ENCODE measurements around the gene NUDT14.

NUDT14 gene

DNA sequence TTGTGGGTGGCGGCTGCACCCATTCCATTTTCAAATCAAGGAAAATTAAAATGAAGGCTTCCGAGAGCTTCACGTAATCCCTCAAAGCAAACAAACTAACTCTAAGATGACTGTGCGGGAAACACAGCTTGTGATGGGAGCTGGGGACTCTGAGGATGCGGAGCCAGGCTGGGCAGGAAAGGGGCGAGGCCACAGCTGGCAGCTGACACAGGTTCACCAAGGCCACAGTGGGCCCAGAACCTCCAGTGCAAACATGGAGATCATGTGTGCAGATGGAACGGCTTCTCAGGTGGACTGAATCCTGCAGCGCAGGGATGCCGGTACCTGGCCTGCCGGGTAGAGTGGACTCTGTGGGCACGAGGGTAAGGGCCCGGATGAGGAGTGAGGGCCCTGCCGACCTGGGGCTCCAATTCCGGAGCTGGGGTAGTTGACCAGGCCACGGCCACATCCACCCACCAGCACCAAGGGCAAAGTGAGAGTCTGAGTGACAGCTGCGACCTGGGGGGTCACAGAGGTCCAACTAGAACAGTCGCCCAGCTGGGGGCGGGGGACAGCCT lies 48.1 kb upstream of the NUDT14 start:
- Histone ChIP-seq H3K4me1 (ENCODE audit: control insufficient read depth, insufficient read depth, low read length) (no peaks in the 10 kb centered on the region), H3K9me3 (ENCODE audit: control insufficient read depth, insufficient read depth, low read depth, low read length) (no peaks in the 10 kb centered on the region), H3K4me3 (ENCODE audit: low read depth, low read length) (no peak overlapping the region), H3K27ac (ENCODE audit: extremely low read depth, low read depth, low read length) (no peak overlapping the region), H3K36me3 (ENCODE audit: control insufficient read depth in 2 of 2, insufficient read depth in 1 of 2, low read length in 2 of 2) (peaks cover 5 to 29% of the 10 kb centered on the region in 2 experiments; a peak in 2 of 3 replicates)
- ChIA-PET CTCF (interaction anchor here (0.7 kb wide), 1 partner anchor 26 kb away, joined by 6 read pairs; no protein-coding TSS in a partner anchor), POLR2A (no interaction called here)
- TF ChIP-seq, protein P1, sequence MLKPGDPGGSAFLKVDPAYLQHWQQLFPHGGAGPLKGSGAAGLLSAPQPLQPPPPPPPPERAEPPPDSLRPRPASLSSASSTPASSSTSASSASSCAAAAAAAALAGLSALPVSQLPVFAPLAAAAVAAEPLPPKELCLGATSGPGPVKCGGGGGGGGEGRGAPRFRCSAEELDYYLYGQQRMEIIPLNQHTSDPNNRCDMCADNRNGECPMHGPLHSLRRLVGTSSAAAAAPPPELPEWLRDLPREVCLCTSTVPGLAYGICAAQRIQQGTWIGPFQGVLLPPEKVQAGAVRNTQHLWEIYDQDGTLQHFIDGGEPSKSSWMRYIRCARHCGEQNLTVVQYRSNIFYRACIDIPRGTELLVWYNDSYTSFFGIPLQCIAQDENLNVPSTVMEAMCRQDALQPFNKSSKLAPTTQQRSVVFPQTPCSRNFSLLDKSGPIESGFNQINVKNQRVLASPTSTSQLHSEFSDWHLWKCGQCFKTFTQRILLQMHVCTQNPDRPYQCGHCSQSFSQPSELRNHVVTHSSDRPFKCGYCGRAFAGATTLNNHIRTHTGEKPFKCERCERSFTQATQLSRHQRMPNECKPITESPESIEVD (tag by site-specific recombination; IDR thresholded peaks at IDR 0.05) = no peak
- no peak for TF ChIP-seq SCRT2 (tag by site-specific recombination; IDR thresholded peaks at IDR 0.05)
- TF ChIP-seq ZNF626 (tag by site-specific recombination; IDR thresholded peaks at IDR 0.05) = no peak
- TF ChIP-seq ZSCAN16 (tag by site-specific recombination; IDR thresholded peaks at IDR 0.05) = no peak
- TF ChIP-seq ZNF174 (tag by site-specific recombination; IDR thresholded peaks at IDR 0.05) = no peak
- no peak for TF ChIP-seq ZFP69B (tag by site-specific recombination; IDR thresholded peaks at IDR 0.05)
- no peak for TF ChIP-seq ZNF202 (tag by site-specific recombination; IDR thresholded peaks at IDR 0.05; ENCODE audit: borderline replicate concordance)
- TF ChIP-seq FEZF1 (tag by site-specific recombination; IDR thresholded peaks at IDR 0.05) = no peak
- no peak for TF ChIP-seq ZFHX2 (tag by site-specific recombination; conservative IDR thresholded peaks at IDR 0.05)
- TF ChIP-seq, protein P2, sequence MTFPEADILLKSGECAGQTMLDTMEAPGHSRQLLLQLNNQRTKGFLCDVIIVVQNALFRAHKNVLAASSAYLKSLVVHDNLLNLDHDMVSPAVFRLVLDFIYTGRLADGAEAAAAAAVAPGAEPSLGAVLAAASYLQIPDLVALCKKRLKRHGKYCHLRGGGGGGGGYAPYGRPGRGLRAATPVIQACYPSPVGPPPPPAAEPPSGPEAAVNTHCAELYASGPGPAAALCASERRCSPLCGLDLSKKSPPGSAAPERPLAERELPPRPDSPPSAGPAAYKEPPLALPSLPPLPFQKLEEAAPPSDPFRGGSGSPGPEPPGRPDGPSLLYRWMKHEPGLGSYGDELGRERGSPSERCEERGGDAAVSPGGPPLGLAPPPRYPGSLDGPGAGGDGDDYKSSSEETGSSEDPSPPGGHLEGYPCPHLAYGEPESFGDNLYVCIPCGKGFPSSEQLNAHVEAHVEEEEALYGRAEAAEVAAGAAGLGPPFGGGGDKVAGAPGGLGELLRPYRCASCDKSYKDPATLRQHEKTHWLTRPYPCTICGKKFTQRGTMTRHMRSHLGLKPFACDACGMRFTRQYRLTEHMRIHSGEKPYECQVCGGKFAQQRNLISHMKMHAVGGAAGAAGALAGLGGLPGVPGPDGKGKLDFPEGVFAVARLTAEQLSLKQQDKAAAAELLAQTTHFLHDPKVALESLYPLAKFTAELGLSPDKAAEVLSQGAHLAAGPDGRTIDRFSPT (tag by site-specific recombination; IDR thresholded peaks at IDR 0.05) = no peak
- TF ChIP-seq ZNF530 (tag by site-specific recombination; IDR thresholded peaks at IDR 0.05; ENCODE audit: low read depth) = no peak
- no peak for TF ChIP-seq ZNF701 (tag by site-specific recombination; IDR thresholded peaks at IDR 0.05)
- TF ChIP-seq GLI4 (tag by site-specific recombination; IDR thresholded peaks at IDR 0.05) = no peak
- TF ChIP-seq, protein P3, sequence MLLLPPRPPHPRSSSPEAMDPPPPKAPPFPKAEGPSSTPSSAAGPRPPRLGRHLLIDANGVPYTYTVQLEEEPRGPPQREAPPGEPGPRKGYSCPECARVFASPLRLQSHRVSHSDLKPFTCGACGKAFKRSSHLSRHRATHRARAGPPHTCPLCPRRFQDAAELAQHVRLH (tag by site-specific recombination; IDR thresholded peaks at IDR 0.05) = no peak
- TF ChIP-seq ZNF624 (tag by site-specific recombination; IDR thresholded peaks at IDR 0.05) = no peak
- no peak for TF ChIP-seq ZNF248 (tag by site-specific recombination; IDR thresholded peaks at IDR 0.05)
- no peak for TF ChIP-seq ZNF548 (tag by site-specific recombination; IDR thresholded peaks at IDR 0.05)
- no peak for TF ChIP-seq ZNF138 (tag by site-specific recombination; IDR thresholded peaks at IDR 0.05; ENCODE audit: borderline replicate concordance)
- TF ChIP-seq KLF7 (tag by site-specific recombination; IDR thresholded peaks at IDR 0.05; ENCODE audit: borderline replicate concordance) = no peak
- no peak for TF ChIP-seq HOXC10 (CRISPR knock-in tag; IDR thresholded peaks at IDR 0.05)

DNA sequence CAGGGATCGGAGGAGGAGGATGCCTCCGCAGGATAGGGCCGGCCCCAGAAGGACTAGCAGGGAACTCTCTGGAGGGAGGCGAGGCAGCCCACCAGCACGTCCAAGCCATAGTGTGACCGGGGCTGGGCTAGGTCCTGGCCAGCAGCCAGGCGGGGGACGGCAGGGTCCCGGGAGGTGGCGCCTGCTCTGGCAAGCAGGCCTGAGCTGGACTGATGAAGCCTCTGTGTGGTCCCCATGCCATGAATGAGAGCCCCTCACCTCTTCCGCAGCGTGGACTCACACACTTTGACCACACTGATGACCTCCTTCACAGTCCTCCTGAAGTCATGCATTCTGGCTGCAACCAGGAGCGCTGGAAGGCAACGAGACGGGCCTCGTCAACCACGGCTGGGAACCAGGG lies 47.5 kb upstream of the NUDT14 start:
- Histone ChIP-seq H3K4me1 (ENCODE audit: control insufficient read depth, insufficient read depth, low read length) (no peaks in the 10 kb centered on the region), H3K36me3 (ENCODE audit: control insufficient read depth in 2 of 2, insufficient read depth in 1 of 2, low read length in 2 of 2) (peaks cover 9 to 36% of the 10 kb centered on the region in 2 experiments; a peak in 2 of 3 replicates), H3K4me3 (ENCODE audit: low read depth, low read length) (no peak overlapping the region), H3K27ac (ENCODE audit: extremely low read depth, low read depth, low read length) (no peak overlapping the region), H3K9me3 (ENCODE audit: control insufficient read depth, insufficient read depth, low read depth, low read length) (no peaks in the 10 kb centered on the region)
- POLR2A ChIA-PET = interaction anchor here (0.6 kb wide), 1 partner anchor 8 kb away, joined by 3 read pairs; no protein-coding TSS in a partner anchor
- CTCF ChIA-PET = interaction anchor here (0.7 to 0.8 kb wide), 2 partner anchors 25 to 27 kb away, joined by 4 to 6 read pairs; no protein-coding TSS in a partner anchor
- TF ChIP-seq, protein P4, sequence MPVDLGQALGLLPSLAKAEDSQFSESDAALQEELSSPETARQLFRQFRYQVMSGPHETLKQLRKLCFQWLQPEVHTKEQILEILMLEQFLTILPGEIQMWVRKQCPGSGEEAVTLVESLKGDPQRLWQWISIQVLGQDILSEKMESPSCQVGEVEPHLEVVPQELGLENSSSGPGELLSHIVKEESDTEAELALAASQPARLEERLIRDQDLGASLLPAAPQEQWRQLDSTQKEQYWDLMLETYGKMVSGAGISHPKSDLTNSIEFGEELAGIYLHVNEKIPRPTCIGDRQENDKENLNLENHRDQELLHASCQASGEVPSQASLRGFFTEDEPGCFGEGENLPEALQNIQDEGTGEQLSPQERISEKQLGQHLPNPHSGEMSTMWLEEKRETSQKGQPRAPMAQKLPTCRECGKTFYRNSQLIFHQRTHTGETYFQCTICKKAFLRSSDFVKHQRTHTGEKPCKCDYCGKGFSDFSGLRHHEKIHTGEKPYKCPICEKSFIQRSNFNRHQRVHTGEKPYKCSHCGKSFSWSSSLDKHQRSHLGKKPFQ (tag by site-specific recombination; IDR thresholded peaks at IDR 0.05) = no peak
- TF ChIP-seq, protein P2 (tag by site-specific recombination; IDR thresholded peaks at IDR 0.05) = no peak
- no peak for TF ChIP-seq ZNF24 (tag by site-specific recombination; IDR thresholded peaks at IDR 0.05)
- TF ChIP-seq, protein P5, sequence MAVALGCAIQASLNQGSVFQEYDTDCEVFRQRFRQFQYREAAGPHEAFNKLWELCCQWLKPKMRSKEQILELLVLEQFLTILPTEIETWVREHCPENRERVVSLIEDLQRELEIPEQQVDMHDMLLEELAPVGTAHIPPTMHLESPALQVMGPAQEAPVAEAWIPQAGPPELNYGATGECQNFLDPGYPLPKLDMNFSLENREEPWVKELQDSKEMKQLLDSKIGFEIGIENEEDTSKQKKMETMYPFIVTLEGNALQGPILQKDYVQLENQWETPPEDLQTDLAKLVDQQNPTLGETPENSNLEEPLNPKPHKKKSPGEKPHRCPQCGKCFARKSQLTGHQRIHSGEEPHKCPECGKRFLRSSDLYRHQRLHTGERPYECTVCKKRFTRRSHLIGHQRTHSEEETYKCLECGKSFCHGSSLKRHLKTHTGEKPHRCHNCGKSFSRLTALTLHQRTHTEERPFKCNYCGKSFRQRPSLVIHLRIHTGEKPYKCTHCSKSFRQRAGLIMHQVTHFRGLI (tag by site-specific recombination; IDR thresholded peaks at IDR 0.05) = peak; percentile 75; the same call in 1 of the 2 replicates

All from HEK293 (cell line).